Measurements from ENCODE around the gene BICC1. TPM values are rescaled to one million over a fixed set of nuclear protein-coding genes. Genes with fewer than 3 reads are reported as not detected.

BICC1 gene
- total and polyA plus RNA-seq, 2 donors (not counting 1 experiment from before 2014, with no cell fraction given) = 22.6 to 64.7 TPM

DNA sequence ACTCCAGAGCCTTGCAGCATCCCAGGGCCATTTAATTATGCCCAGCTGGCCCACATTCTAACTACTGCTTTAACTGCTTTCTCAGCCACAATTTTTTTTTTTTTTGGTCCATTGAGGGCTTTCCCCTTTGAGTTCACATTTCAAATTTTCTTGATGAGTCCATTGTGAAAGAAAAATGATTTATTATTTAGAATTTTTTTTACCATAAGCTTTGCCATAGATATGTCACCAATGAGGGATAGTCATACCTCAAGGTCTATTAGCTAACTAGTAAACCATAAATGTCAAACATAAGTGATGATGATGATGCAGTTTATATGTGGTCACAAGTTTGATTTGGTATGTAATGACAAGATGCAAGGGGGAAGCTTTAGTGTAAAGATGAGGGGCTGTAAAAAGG is 282.9 kb downstream of the BICC1 start:
- H4K20me1 ChIP-seq (ENCODE audit: control insufficient read depth, extremely low read depth, insufficient read depth, low read length) = no peaks in the 10 kb centered on the region
- H3K36me3 ChIP-seq (ENCODE audit: control insufficient read depth, insufficient read depth, low read length) = no peaks in the 10 kb centered on the region
- H3K4me1 ChIP-seq (ENCODE audit: control insufficient read depth, extremely low read depth, insufficient read depth, low read length) = no peaks in the 10 kb centered on the region
- H3K9me3 ChIP-seq (ENCODE audit: control insufficient read depth, insufficient read depth, low read depth, low read length) = no peaks in the 10 kb centered on the region
- H3K4me2 ChIP-seq (ENCODE audit: extremely low read depth, insufficient read depth, low read length) = no peak overlapping the region
- DNase-seq (ENCODE audit: low read depth in 2 of 2) = peak in 1 of 2 donors; percentile 42
- H3K79me2 ChIP-seq (ENCODE audit: control insufficient read depth, insufficient read depth, low read length) = no peaks in the 10 kb centered on the region
- H3K27me3 ChIP-seq (ENCODE audit: control insufficient read depth, insufficient read depth, low read length) = no peaks in the 10 kb centered on the region
- no peak overlapping the region for H3K9ac ChIP-seq (ENCODE audit: insufficient read depth, low read length)
- H2AFZ ChIP-seq (ENCODE audit: low read length) = no peak overlapping the region
- no peak overlapping the region for H3K4me3 ChIP-seq (replicated peaks in 1 of 4; ENCODE audit: control extremely low read depth in 1 of 4, insufficient read depth in 1 of 4, low read depth in 3 of 4, low read length in 4 of 4)
- no peak for TF ChIP-seq EZH2 (IDR thresholded peaks at IDR 0.05; ENCODE audit: low read length, missing control alignments)
- TF ChIP-seq, protein P1, sequence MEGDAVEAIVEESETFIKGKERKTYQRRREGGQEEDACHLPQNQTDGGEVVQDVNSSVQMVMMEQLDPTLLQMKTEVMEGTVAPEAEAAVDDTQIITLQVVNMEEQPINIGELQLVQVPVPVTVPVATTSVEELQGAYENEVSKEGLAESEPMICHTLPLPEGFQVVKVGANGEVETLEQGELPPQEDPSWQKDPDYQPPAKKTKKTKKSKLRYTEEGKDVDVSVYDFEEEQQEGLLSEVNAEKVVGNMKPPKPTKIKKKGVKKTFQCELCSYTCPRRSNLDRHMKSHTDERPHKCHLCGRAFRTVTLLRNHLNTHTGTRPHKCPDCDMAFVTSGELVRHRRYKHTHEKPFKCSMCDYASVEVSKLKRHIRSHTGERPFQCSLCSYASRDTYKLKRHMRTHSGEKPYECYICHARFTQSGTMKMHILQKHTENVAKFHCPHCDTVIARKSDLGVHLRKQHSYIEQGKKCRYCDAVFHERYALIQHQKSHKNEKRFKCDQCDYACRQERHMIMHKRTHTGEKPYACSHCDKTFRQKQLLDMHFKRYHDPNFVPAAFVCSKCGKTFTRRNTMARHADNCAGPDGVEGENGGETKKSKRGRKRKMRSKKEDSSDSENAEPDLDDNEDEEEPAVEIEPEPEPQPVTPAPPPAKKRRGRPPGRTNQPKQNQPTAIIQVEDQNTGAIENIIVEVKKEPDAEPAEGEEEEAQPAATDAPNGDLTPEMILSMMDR (conservative IDR thresholded peaks at IDR 0.05 in 1 of 2, IDR thresholded peaks at IDR 0.05 in 1 of 2; ENCODE audit: low read depth in 1 of 2, low read length in 2 of 2) = no peak
- H3K27ac ChIP-seq (ENCODE audit: insufficient read depth, low read length) = no peak overlapping the region

GRCh38 chr10:58796242-58796641 is 283.6 kb downstream of the BICC1 start:
- Histone ChIP-seq H3K79me2 (ENCODE audit: control insufficient read depth, insufficient read depth, low read length) (no peaks in the 10 kb centered on the region), H3K4me1 (ENCODE audit: control insufficient read depth, extremely low read depth, insufficient read depth, low read length) (no peaks in the 10 kb centered on the region), H2AFZ (ENCODE audit: low read length) (no peak overlapping the region), H3K9ac (ENCODE audit: insufficient read depth, low read length) (no peak overlapping the region), H4K20me1 (ENCODE audit: control insufficient read depth, extremely low read depth, insufficient read depth, low read length) (no peaks in the 10 kb centered on the region), H3K27me3 (ENCODE audit: control insufficient read depth, insufficient read depth, low read length) (no peaks in the 10 kb centered on the region), H3K27ac (ENCODE audit: insufficient read depth, low read length) (no peak overlapping the region), H3K4me3 (replicated peaks in 1 of 4; ENCODE audit: control extremely low read depth in 1 of 4, insufficient read depth in 1 of 4, low read depth in 3 of 4, low read length in 4 of 4) (no peak overlapping the region), H3K4me2 (ENCODE audit: extremely low read depth, insufficient read depth, low read length) (no peak overlapping the region), H3K36me3 (ENCODE audit: control insufficient read depth, insufficient read depth, low read length) (no peaks in the 10 kb centered on the region), H3K9me3 (ENCODE audit: control insufficient read depth, insufficient read depth, low read depth, low read length) (no peaks in the 10 kb centered on the region)
- peak in 1 of 2 donors; percentile 35 for DNase-seq (ENCODE audit: low read depth in 2 of 2)
- TF ChIP-seq EZH2 (IDR thresholded peaks at IDR 0.05; ENCODE audit: low read length, missing control alignments) = no peak
- TF ChIP-seq, protein P1 (conservative IDR thresholded peaks at IDR 0.05 in 1 of 2, IDR thresholded peaks at IDR 0.05 in 1 of 2; ENCODE audit: low read depth in 1 of 2, low read length in 2 of 2) = no peak

DNA sequence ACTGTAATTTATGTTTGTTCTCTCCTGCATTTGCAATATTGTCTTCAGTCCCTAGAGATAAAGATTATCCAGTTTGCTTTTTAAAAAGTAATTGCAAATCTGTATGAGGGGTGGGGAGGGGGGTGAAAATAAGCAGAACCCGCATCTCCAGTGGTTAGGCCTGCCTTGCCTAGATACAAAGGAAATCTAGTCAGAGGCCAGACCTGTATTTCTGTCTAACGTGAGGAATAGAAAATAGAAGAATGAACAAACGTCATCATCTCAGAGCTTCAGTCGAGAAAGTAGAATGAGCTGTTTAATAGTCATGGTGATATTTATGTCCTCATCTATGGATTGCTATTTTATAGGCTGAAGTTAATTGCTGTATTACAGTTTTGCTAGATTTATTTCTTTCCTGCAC is 284.2 kb downstream of the BICC1 start:
- Histone ChIP-seq H3K79me2 (ENCODE audit: control insufficient read depth, insufficient read depth, low read length) (no peaks in the 10 kb centered on the region), H3K4me3 (replicated peaks in 1 of 4; ENCODE audit: control extremely low read depth in 1 of 4, insufficient read depth in 1 of 4, low read depth in 3 of 4, low read length in 4 of 4) (no peak overlapping the region), H3K9me3 (ENCODE audit: control insufficient read depth, insufficient read depth, low read depth, low read length) (no peaks in the 10 kb centered on the region), H3K4me1 (ENCODE audit: control insufficient read depth, extremely low read depth, insufficient read depth, low read length) (no peaks in the 10 kb centered on the region), H3K27ac (ENCODE audit: insufficient read depth, low read length) (no peak overlapping the region), H4K20me1 (ENCODE audit: control insufficient read depth, extremely low read depth, insufficient read depth, low read length) (no peaks in the 10 kb centered on the region), H3K36me3 (ENCODE audit: control insufficient read depth, insufficient read depth, low read length) (no peaks in the 10 kb centered on the region), H2AFZ (ENCODE audit: low read length) (no peak overlapping the region), H3K27me3 (ENCODE audit: control insufficient read depth, insufficient read depth, low read length) (no peaks in the 10 kb centered on the region), H3K4me2 (ENCODE audit: extremely low read depth, insufficient read depth, low read length) (no peak overlapping the region), H3K9ac (ENCODE audit: insufficient read depth, low read length) (no peak overlapping the region)
- peak in 1 of 2 donors; percentile 34 for DNase-seq (ENCODE audit: low read depth in 2 of 2)
- TF ChIP-seq, protein P1 (conservative IDR thresholded peaks at IDR 0.05 in 1 of 2, IDR thresholded peaks at IDR 0.05 in 1 of 2; ENCODE audit: low read depth in 1 of 2, low read length in 2 of 2) = no peak
- no peak for TF ChIP-seq EZH2 (IDR thresholded peaks at IDR 0.05; ENCODE audit: low read length, missing control alignments)
